HepG2 (cell line): ENCODE data around the gene AFAP1. TPM values are rescaled to one million over a fixed set of nuclear protein-coding genes. Genes with fewer than 3 reads are reported as not detected.

ENCODE experiments used
- BCL3 ChIP-seq: sonication (generic); formaldehyde crosslinking; IDR thresholded peaks from 2 replicates; pipeline ENCODE4 v1.5.1; 2020; ENCODE audit warnings: mild to moderate bottlenecking, missing genetic modification reagents, moderate library complexity
- CREB1 ChIP-seq, 2 experiments: fragments of 450-650 bp in 1 of 2; IDR thresholded peaks; 2 replicates each; pipeline ENCODE4 v1.6.1; 2016 to 2017; ENCODE audit warnings: control low read depth in 1 of 2, mild to moderate bottlenecking in 1 of 2, missing compliant biosample characterization in 1 of 2, missing genetic modification characterization in 1 of 2
- CREM ChIP-seq, 2 experiments: sonication (generic) in 1 of 2; formaldehyde crosslinking in 1 of 2; IDR thresholded peaks; 2 replicates each; pipeline versions ENCODE4 v1.4.0 to v1.6.1; 2016 to 2020; ENCODE audit warnings: antibody characterized with exemption in 1 of 2, mild to moderate bottlenecking in 1 of 2, missing genetic modification reagents in 1 of 2
- ETV6 ChIP-seq: sonication (generic); formaldehyde crosslinking; conservative IDR thresholded peaks from 2 replicates; pipeline ENCODE4 v1.4.0; 2020; ENCODE audit warnings: missing genetic modification reagents
- TIGD3 ChIP-seq: sonication (generic); formaldehyde crosslinking; IDR thresholded peaks from 2 replicates; pipeline ENCODE4 v1.5.1; 2020; ENCODE audit warnings: mild to moderate bottlenecking, missing genetic modification reagents, borderline replicate concordance
- ZFP62 ChIP-seq: sonication (generic); formaldehyde crosslinking; IDR thresholded peaks from 2 replicates; pipeline ENCODE4 v1.4.0; 2020; ENCODE audit warnings: missing genetic modification reagents
- ZFX ChIP-seq: sonication (generic); formaldehyde crosslinking; IDR thresholded peaks from 2 replicates; pipeline ENCODE4 v1.4.0; 2020; ENCODE audit warnings: mild to moderate bottlenecking, low read depth, missing genetic modification reagents, moderate library complexity
- ZNF143 ChIP-seq: sonication (generic); formaldehyde crosslinking; IDR thresholded peaks from 2 replicates; pipeline ENCODE4 v1.4.0; 2020; ENCODE audit warnings: missing genetic modification reagents
- ZNF3 ChIP-seq: IDR thresholded peaks from 2 replicates; pipeline ENCODE4 v1.7.0; 2017; ENCODE audit warnings: inconsistent platforms
- ZNF30 ChIP-seq: sonication (generic); formaldehyde crosslinking; IDR thresholded peaks from 2 replicates; pipeline ENCODE4 v1.5.0; 2020; ENCODE audit warnings: mild to moderate bottlenecking, missing genetic modification reagents
- ZNF318 ChIP-seq: sonication (generic); formaldehyde crosslinking; IDR thresholded peaks from 2 replicates; pipeline ENCODE4 v1.4.0; 2020; ENCODE audit warnings: mild to moderate bottlenecking, missing genetic modification reagents
- ZNF34 ChIP-seq: sonication (generic); formaldehyde crosslinking; IDR thresholded peaks from 2 replicates; pipeline ENCODE4 v1.4.0; 2020; ENCODE audit warnings: mild to moderate bottlenecking, missing genetic modification reagents, borderline replicate concordance
- ZNF383 ChIP-seq: sonication (generic); formaldehyde crosslinking; IDR thresholded peaks from 2 replicates; pipeline ENCODE4 v1.4.0; 2020; ENCODE audit warnings: missing genetic modification reagents, mild to moderate bottlenecking, borderline replicate concordance
- ZNF709 ChIP-seq: sonication (generic); formaldehyde crosslinking; IDR thresholded peaks from 2 replicates; pipeline ENCODE4 v1.5.0; 2020; ENCODE audit warnings: mild to moderate bottlenecking, missing genetic modification reagents
- ZNF747 ChIP-seq: sonication (generic); formaldehyde crosslinking; IDR thresholded peaks from 2 replicates; pipeline ENCODE4 v1.8.1; 2023; ENCODE audit warnings: missing genetic modification reagents, mild to moderate bottlenecking, borderline replicate concordance
- ZSCAN30 ChIP-seq: sonication (generic); formaldehyde crosslinking; IDR thresholded peaks from 2 replicates; pipeline ENCODE4 v1.5.0; 2020; ENCODE audit warnings: mild to moderate bottlenecking, missing genetic modification reagents
- polyA plus RNA-seq, 8 experiments: library from polyadenylated mRNA; depleted of rRNA in 3 of 8; stranded (reverse) in 7 of 8; unstranded in 1 of 8; fragments of >200 nt; fragmentation: Illumina TruSeq in 4 of 8; extraction: Trizol in 4 of 8; gene quantifications; 2 replicates each; pipeline versions ENCODE4 v1.2.1 to v1.2.3, GENCODE V29; 2011 to 2016; ENCODE audit warnings: low read depth in 4 of 8, missing spikeins in 1 of 8, mixed read lengths in 1 of 8; ENCODE audit not compliant: insufficient read depth in 1 of 8
- total RNA-seq, 5 experiments: library from RNA; depleted of rRNA; stranded (reverse); fragments of >200 nt; fragmentation: Illumina TruSeq; extraction: Trizol; gene quantifications; 2 replicates each; pipeline ENCODE4 v1.2.3, GENCODE V29; 2016; ENCODE audit warnings: low read depth in 1 of 5
- TF ChIP-seq, protein P1 (sequence below): sonication (generic); formaldehyde crosslinking; IDR thresholded peaks from 2 replicates; pipeline ENCODE4 v1.4.0; 2020; ENCODE audit warnings: mild to moderate bottlenecking, missing genetic modification reagents

AFAP1 gene
- total and polyA plus RNA-seq, 2 of the 13 experiments (the other 11 are each of a cell fraction or from before 2014, with no cell fraction given) = 2.5 TPM

DNA sequence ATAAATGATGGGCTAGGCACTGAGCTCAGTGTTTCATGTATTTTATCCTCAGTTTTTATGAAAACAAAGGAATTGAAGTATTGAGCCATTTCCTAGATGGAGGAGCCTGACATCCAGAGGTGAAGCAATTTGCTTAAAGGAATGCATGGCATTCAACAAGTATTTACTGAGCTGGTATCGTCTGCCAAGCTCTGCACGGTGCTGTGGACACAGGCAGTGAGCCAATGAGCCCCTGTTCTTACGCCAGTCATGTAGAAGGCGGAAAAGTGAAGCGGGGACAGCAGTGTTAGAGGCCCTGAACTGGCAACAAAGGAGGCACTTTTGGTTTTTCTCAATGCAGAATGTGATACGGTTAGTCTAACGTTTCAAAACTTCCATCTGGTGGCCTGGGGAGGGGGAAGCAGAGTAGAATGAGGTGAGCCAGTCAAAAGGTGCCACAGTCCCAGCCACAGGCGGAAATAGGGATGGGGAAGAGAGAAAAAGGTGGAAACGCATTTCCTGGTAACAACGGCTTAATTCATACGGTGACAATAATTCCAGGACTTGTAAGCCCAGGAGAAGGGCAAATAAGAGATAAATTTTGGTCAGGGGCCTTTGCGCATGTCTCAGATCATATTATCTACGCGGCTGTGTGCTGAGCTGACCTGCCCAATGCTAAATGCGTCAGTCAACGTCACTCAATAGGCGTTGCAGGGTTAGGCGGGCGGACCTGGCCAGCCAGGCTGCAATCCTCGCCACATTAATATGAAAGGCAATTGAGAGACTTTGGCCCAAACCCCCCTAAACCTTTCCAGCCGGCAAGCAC is 133.9 kb downstream of the AFAP1 start (continued):
- no peak for TF ChIP-seq ZNF318 (CRISPR knock-in tag)
- TF ChIP-seq ZFX (CRISPR knock-in tag) = peak; percentile 49
- TF ChIP-seq CREB1 (IDR thresholded peaks at IDR 0.05) = peak; percentile 59
- peak; percentile 28; the same call in 1 of the 2 replicates for TF ChIP-seq CREB1 (CRISPR knock-in tag; IDR thresholded peaks at IDR 0.05)
- no peak for TF ChIP-seq BCL3 (CRISPR knock-in tag)
- TF ChIP-seq CREM (IDR thresholded peaks at IDR 0.05) = peak; percentile 58
- TF ChIP-seq CREM (CRISPR knock-in tag; IDR thresholded peaks at IDR 0.05) = no peak
- no peak for TF ChIP-seq ZNF34 (CRISPR knock-in tag)
- no peak for TF ChIP-seq ZNF747 (CRISPR knock-in tag)
- TF ChIP-seq ZNF143 (CRISPR knock-in tag) = no peak
- no peak for TF ChIP-seq ZFP62 (CRISPR knock-in tag)
- TF ChIP-seq, protein P1, sequence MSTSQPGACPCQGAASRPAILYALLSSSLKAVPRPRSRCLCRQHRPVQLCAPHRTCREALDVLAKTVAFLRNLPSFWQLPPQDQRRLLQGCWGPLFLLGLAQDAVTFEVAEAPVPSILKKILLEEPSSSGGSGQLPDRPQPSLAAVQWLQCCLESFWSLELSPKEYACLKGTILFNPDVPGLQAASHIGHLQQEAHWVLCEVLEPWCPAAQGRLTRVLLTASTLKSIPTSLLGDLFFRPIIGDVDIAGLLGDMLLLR (CRISPR knock-in tag) = no peak
- TF ChIP-seq ZNF709 (CRISPR knock-in tag) = no peak
- no peak for TF ChIP-seq ZNF3
- TF ChIP-seq ZSCAN30 (CRISPR knock-in tag) = no peak
- TF ChIP-seq ZNF383 = no peak
- TF ChIP-seq ZNF30 (CRISPR knock-in tag) = no peak
- TF ChIP-seq TIGD3 (CRISPR knock-in tag) = no peak
- TF ChIP-seq ETV6 (CRISPR knock-in tag) = no peak
